Heart left ventricle (tissue), 16 donors: ENCODE measurements around the gene MAPK14. TPM values are rescaled to one million over a fixed set of nuclear protein-coding genes. Genes with fewer than 3 reads are reported as not detected.

Experiments used
- ATAC-seq, 4 donors: fragments of 200-7000 bp; cut with Tn5 transposase; one replicate each; pipeline ENCODE4 v1.9.1; 2020 to 2022; ENCODE audit warnings: moderate library complexity in 4 of 4, mild to moderate bottlenecking in 3 of 4, moderate number of reproducible peaks in 1 of 4
- DNase-seq, 5 donors: peaks; one replicate each; pipeline ENCODE4 v3.0.0-alpha.2; 2020
- H3K27ac ChIP-seq, 12 donors: fragments of 200-600 bp; sonication (generic) in 4 of 12; one replicate each; pipeline versions ENCODE4 v1.5.0 to v1.8.0; 2016 to 2022; ENCODE audit warnings: mild to moderate bottlenecking in 2 of 12
- H3K27me3 ChIP-seq, 9 donors: fragments of 200-600 bp; sonication (generic) in 2 of 9; one replicate each; pipeline versions ENCODE4 v1.5.1 to v1.8.0; 2016 to 2022; ENCODE audit warnings: mild to moderate bottlenecking in 3 of 9
- H3K36me3 ChIP-seq, 9 donors: fragments of 200-600 bp; sonication (generic) in 2 of 9; one replicate each; pipeline versions ENCODE4 v1.5.0 to v1.8.0; 2018 to 2022; ENCODE audit warnings: mild to moderate bottlenecking in 2 of 9
- H3K4me1 ChIP-seq, 12 donors: fragments of 200-600 bp; sonication (generic) in 4 of 12; one replicate each; pipeline versions ENCODE4 v1.5.0 to v1.8.0; 2016 to 2022; ENCODE audit warnings: mild to moderate bottlenecking in 3 of 12
- H3K4me3 ChIP-seq, 12 donors: fragments of 200-600 bp; sonication (generic) in 4 of 12; one replicate each; pipeline versions ENCODE4 v1.5.0 to v1.8.0; 2017 to 2022; ENCODE audit warnings: mild to moderate bottlenecking in 9 of 12, moderate library complexity in 4 of 12
- H3K9me3 ChIP-seq, 12 donors: fragments of 200-600 bp; sonication (generic) in 4 of 12; one replicate each; pipeline versions ENCODE4 v1.5.0 to v1.8.0; 2016 to 2022; ENCODE audit warnings: mild to moderate bottlenecking in 1 of 12
- CTCF ChIP-seq, 12 donors: fragments of 200-600 bp; sonication (generic) in 4 of 12; IDR thresholded peaks; one replicate each; pipeline versions ENCODE4 v1.5.0 to v1.8.0; 2018 to 2022; ENCODE audit warnings: antibody characterized with exemption in 12 of 12, mild to moderate bottlenecking in 5 of 12
- POLR2A ChIP-seq, 2 donors: fragments of 450-650 bp; IDR thresholded peaks; one replicate each; pipeline ENCODE4 v1.6.1; 2017; ENCODE audit warnings: antibody characterized with exemption in 2 of 2, mild to moderate bottlenecking in 2 of 2, moderate library complexity in 2 of 2
- WGBS, 4 donors: extraction: QIAGEN DNeasy Blood & Tissue Kit in 2 of 4; methylation state at CpG; one replicate each; pipeline versions ENCODE4 v1.1.5 to v1.1.7; 2013 to 2018; 5-methylcytosine and 5-hydroxymethylcytosine counted together
- intact Hi-C, 10 donors: fragments of 100-400 bp; cut with DNase I; formaldehyde crosslinking; loops; one replicate each; pipeline versions ENCODE4 v1.11.1 to v1.14.2; 2022
- polyA plus RNA-seq, 2 donors: library from polyadenylated mRNA; stranded (reverse); fragments of 200-250 nt; gene quantifications; one replicate each; pipeline ENCODE4 v1.2.3, GENCODE V29; 2013
- total RNA-seq, 9 donors: library from RNA; depleted of rRNA in 2 of 9; stranded (reverse); fragments of >200 nt in 2 of 9; fragmentation: NEBNext Ultra II Directional in 3 of 9; extraction: Animal tissue kit (Norgen Biotek cat#: 25700) in 3 of 9; gene quantifications; one replicate each; pipeline versions ENCODE4 v1.1.0 to v1.2.4, GENCODE V29; 2016 to 2023
- donor health status: ischemic (EF 13 %, LVEDD 7.1; RV severe dilation, severe dysfunction).
- donor health status: healthy with polysubstance abuse.
- donor health status: DM: no; HTN: yes; CAD: no.
- donor health status: DM: no; HTN: no; CAD: no.
- donor health status: ischemic (EF 25% LVEDD 6.9; RV normal size, moderate dysfunction).
- donor health status: ischemic (EF 25% LVEDD 5.7; RV mildly dilated, moderate dysfunction).
- donor health status: healthy.
- donor health status: DM: yes; HTN: yes; CAD: no.
- donor health status: ischemic (EF 35%, LVEDD 5.7; RV mildly dilated, moderate dysfunction).
- donor health status: nonischemic (EF 11% LVEDD 7.7; RV severe dilation, severe dysfunction).
- donor health status: DM: yes; HTN: yes; CAD: no.
- donor health status: PGD.
- donor health status: ischemic (EF 29% LVEDD 5.4; RV normal size, mild dysfunction).
- donor health status: nonischemic (EF 23%, LVEDD 6.1; RV moderate dilation, normal function).

MAPK14 gene
- total and polyA plus RNA-seq, 11 donors: 7.0 to 46.5 (median 32.3) TPM

- H3K4me3 ChIP-seq: no peak overlapping the region
- H3K9me3 ChIP-seq: no peaks in the 10 kb centered on the region
- no peak for TF ChIP-seq POLR2A (IDR thresholded peaks at IDR 0.05)
- TF ChIP-seq CTCF (IDR thresholded peaks at IDR 0.05): no peak
- intact Hi-C loops: no loop called here
- no peaks in the 10 kb centered on the region for H3K36me3 ChIP-seq
- H3K4me1 ChIP-seq: no peaks in the 10 kb centered on the region
- no peak for DNase-seq
- H3K27me3 ChIP-seq: peaks cover 0 to 4% (median 0%) of the 10 kb centered on the region in 9 donors
- WGBS, 4 donors: 70 to 87% (median 81%) methylated on average over 3 of the region's 3 CpGs
- H3K27ac ChIP-seq: no peak overlapping the region
- ATAC-seq: no peak
Observed at GRCh38 chr6:35993150-35993549, 34.5 kb upstream of the MAPK14 start.

- no peaks in the 10 kb centered on the region for H3K9me3 ChIP-seq
- intact Hi-C loops: no loop called here
- ATAC-seq: no peak
- H3K4me1 ChIP-seq: no peaks in the 10 kb centered on the region
- no peak for DNase-seq
- no peak overlapping the region for H3K27ac ChIP-seq
- H3K4me3 ChIP-seq: no peak overlapping the region
- no peaks in the 10 kb centered on the region for H3K36me3 ChIP-seq
- no peak for TF ChIP-seq POLR2A (IDR thresholded peaks at IDR 0.05)
- no peak for TF ChIP-seq CTCF (IDR thresholded peaks at IDR 0.05)
- H3K27me3 ChIP-seq: no peaks in the 10 kb centered on the region
- WGBS, 4 donors: 51 to 60% (median 57%) methylated on average over 1 of the region's 1 CpG
Observed at GRCh38 chr6:36000451-36000850, 27.2 kb upstream of the MAPK14 start.

- Histone ChIP-seq H3K4me3 (no peak overlapping the region), H3K27ac (no peak overlapping the region), H3K4me1 (peaks cover 0 to 12% (median 0%) of the 10 kb centered on the region in 12 donors), H3K36me3 (no peaks in the 10 kb centered on the region), H3K27me3 (peaks cover 0 to 6% (median 0%) of the 10 kb centered on the region in 9 donors), H3K9me3 (no peaks in the 10 kb centered on the region)
- TF ChIP-seq POLR2A (IDR thresholded peaks at IDR 0.05) (no peak), CTCF (IDR thresholded peaks at IDR 0.05) (no peak)
- intact Hi-C loops: no loop called here
- DNase-seq (no peak), ATAC-seq (no peak)
- 80 to 88% (median 86%) methylated on average over 4 of the region's 4 CpGs for WGBS, 4 donors
Observed at GRCh38 chr6:36015666-36016065, 11.9 kb upstream of the MAPK14 start.

- WGBS, 4 donors: 70 to 99% (median 95%) methylated on average over 2 of the region's 2 CpGs
- ATAC-seq (no peak), DNase-seq (no peak)
- intact Hi-C loops: no loop called here
- no peaks in the 10 kb centered on the region for H3K9me3 ChIP-seq
- no peak for TF ChIP-seq CTCF (IDR thresholded peaks at IDR 0.05)
- TF ChIP-seq POLR2A (IDR thresholded peaks at IDR 0.05): no peak
- no peak overlapping the region for H3K27ac ChIP-seq
- H3K36me3 ChIP-seq: no peaks in the 10 kb centered on the region
- peaks cover 0 to 8% (median 0%) of the 10 kb centered on the region in 9 donors for H3K27me3 ChIP-seq
- H3K4me3 ChIP-seq: no peak overlapping the region
- peaks cover 0 to 12% (median 0%) of the 10 kb centered on the region in 12 donors for H3K4me1 ChIP-seq
Observed at GRCh38 chr6:36018339-36018738, 9.3 kb upstream of the MAPK14 start.
